Measurements from ENCODE around the gene EGF.
"Not testable (repeated sequence)": the region's sequence is repeated elsewhere in the genome, so short reads cannot be mapped to it uniquely, and the experiment has no call there.

Gene EGF

GRCh38 chr4:109875106-109875505, 37.6 kb upstream of the EGF start:
- DNase-seq (ENCODE audit: low spot score): no peak
- Histone ChIP-seq H3K27ac (no peak overlapping the region), H3K4me3 (no peak overlapping the region)
- TF ChIP-seq CTCF (IDR thresholded peaks at IDR 0.05): no peak

GRCh38 chr4:109875553-109875952, 37.1 kb upstream of the EGF start:
- H3K27ac ChIP-seq; DNase-seq (ENCODE audit: low spot score); H3K4me3 ChIP-seq: not testable (repeated sequence)

GRCh38 chr4:109876634-109877265, 35.9 kb upstream of the EGF start:
- no peak overlapping the region for H3K4me3 ChIP-seq
- TF ChIP-seq CTCF (IDR thresholded peaks at IDR 0.05): no peak

GRCh38 chr4:109877400-109877799, 35.3 kb upstream of the EGF start:
- TF ChIP-seq CTCF (IDR thresholded peaks at IDR 0.05): no peak
- no peak overlapping the region for H3K4me3 ChIP-seq
- H3K27ac ChIP-seq: no peak overlapping the region
- DNase-seq (ENCODE audit: low spot score): no peak

More at GRCh38 chr4:109876634-109877265, 35.9 kb upstream of the EGF start:
- no peak overlapping the region for H3K27ac ChIP-seq
- no peak for DNase-seq (ENCODE audit: low spot score)

- Histone ChIP-seq H3K4me3 (no peak overlapping the region), H3K27ac (no peak overlapping the region)
- TF ChIP-seq CTCF (IDR thresholded peaks at IDR 0.05): no peak
- DNase-seq (ENCODE audit: low spot score): no peak
Measured at GRCh38 chr4:109878355-109878754, 34.3 kb upstream of the EGF start.

- no peak for DNase-seq (ENCODE audit: low spot score)
- Histone ChIP-seq H3K4me3 (no peak overlapping the region), H3K27ac (no peak overlapping the region)
- no peak for TF ChIP-seq CTCF (IDR thresholded peaks at IDR 0.05)
Measured at GRCh38 chr4:109879081-109879480, 33.6 kb upstream of the EGF start.

- no peak for TF ChIP-seq CTCF (IDR thresholded peaks at IDR 0.05)
Measured at GRCh38 chr4:109879636-109880314, 32.9 kb upstream of the EGF start.

More at GRCh38 chr4:109879636-109880314, 32.9 kb upstream of the EGF start:
- Histone ChIP-seq H3K27ac (no peak overlapping the region), H3K4me3 (no peak overlapping the region)
- DNase-seq (ENCODE audit: low spot score): no peak
